Measurements from ENCODE around the gene EDEM3.

Gene EDEM3

GRCh38 chr1:184701816-184702215 lies 52.8 kb downstream of the EDEM3 start:
- Histone ChIP-seq H2BK5ac (ENCODE audit: low read depth, low read length, poor library complexity, severe bottlenecking) (no peak overlapping the region), H3K14ac (ENCODE audit: low read length in 2 of 2) (no peak overlapping the region), H4K8ac (ENCODE audit: low read length) (no peak overlapping the region), H3K4me2 (ENCODE audit: low read length, poor library complexity, severe bottlenecking) (no peak overlapping the region), H3K27ac (ENCODE audit: low read length, poor library complexity, severe bottlenecking) (no peak overlapping the region), H3K9ac (ENCODE audit: low read length) (no peak overlapping the region), H3K23ac (ENCODE audit: low read length in 2 of 2) (no peak overlapping the region), H3K4me3 (ENCODE audit: insufficient read depth in 1 of 2, low read depth in 1 of 2, low read length in 2 of 2) (no peak overlapping the region), H3K27me3 (ENCODE audit: control insufficient read depth in 1 of 2, insufficient read depth in 1 of 2, low read length in 2 of 2) (no peaks in the 10 kb centered on the region), H3K79me1 (replicated peaks; ENCODE audit: low read length, poor library complexity, severe bottlenecking) (peaks cover 5% of the 10 kb centered on the region), H3K36me3 (ENCODE audit: control insufficient read depth in 1 of 2, insufficient read depth in 2 of 2, low read depth in 1 of 2, low read length in 2 of 2) (peaks cover 3 to 88% of the 10 kb centered on the region in 2 experiments), H2BK12ac (ENCODE audit: low read length in 2 of 2) (no peak overlapping the region), H2BK120ac (ENCODE audit: low read depth, low read length) (no peak overlapping the region), H2AK5ac (ENCODE audit: low read length, severe bottlenecking) (no peak overlapping the region), H3K9me3 (ENCODE audit: control insufficient read depth, low read length) (no peaks in the 10 kb centered on the region), H4K91ac (ENCODE audit: low read length) (no peak overlapping the region), H3K4ac (ENCODE audit: low read depth in 1 of 2, low read length in 2 of 2) (no peak overlapping the region), H3K18ac (ENCODE audit: low read depth in 1 of 2, low read length in 2 of 2) (no peak overlapping the region), H2BK15ac (ENCODE audit: low read depth, poor library complexity, severe bottlenecking) (no peak overlapping the region), H3K4me1 (ENCODE audit: control insufficient read depth, insufficient read depth, low read depth, low read length) (no peaks in the 10 kb centered on the region), H2AFZ (ENCODE audit: low read depth, low read length) (no peak overlapping the region)
- DNase-seq, result no peak
- WGBS, result 100% methylated on average over 1 of the region's 1 CpG

- H3K18ac ChIP-seq (ENCODE audit: low read depth in 1 of 2, low read length in 2 of 2), result no peak overlapping the region
- H3K4me1 ChIP-seq (ENCODE audit: control insufficient read depth, insufficient read depth, low read depth, low read length), result no peaks in the 10 kb centered on the region
- H3K27me3 ChIP-seq (ENCODE audit: control insufficient read depth in 1 of 2, insufficient read depth in 1 of 2, low read length in 2 of 2), result no peaks in the 10 kb centered on the region
- H4K8ac ChIP-seq (ENCODE audit: low read length), result no peak overlapping the region
- H3K9ac ChIP-seq (ENCODE audit: low read length), result no peak overlapping the region
- no peak overlapping the region for H3K23ac ChIP-seq (ENCODE audit: low read length in 2 of 2)
- no peaks in the 10 kb centered on the region for H3K9me3 ChIP-seq (ENCODE audit: control insufficient read depth, low read length)
- H3K4me2 ChIP-seq (ENCODE audit: low read length, poor library complexity, severe bottlenecking), result no peak overlapping the region
- H2BK15ac ChIP-seq (ENCODE audit: low read depth, poor library complexity, severe bottlenecking), result no peak overlapping the region
- DNase-seq, result no peak
- peaks cover 3% of the 10 kb centered on the region for H3K79me1 ChIP-seq (replicated peaks; ENCODE audit: low read length, poor library complexity, severe bottlenecking)
- H2AK5ac ChIP-seq (ENCODE audit: low read length, severe bottlenecking), result no peak overlapping the region
- no peak overlapping the region for H2BK120ac ChIP-seq (ENCODE audit: low read depth, low read length)
- no peak overlapping the region for H3K4me3 ChIP-seq (ENCODE audit: insufficient read depth in 1 of 2, low read depth in 1 of 2, low read length in 2 of 2)
- H4K91ac ChIP-seq (ENCODE audit: low read length), result no peak overlapping the region
- H3K14ac ChIP-seq (ENCODE audit: low read length in 2 of 2), result no peak overlapping the region
- H3K27ac ChIP-seq (ENCODE audit: low read length, poor library complexity, severe bottlenecking), result no peak overlapping the region
- no peak overlapping the region for H2BK12ac ChIP-seq (ENCODE audit: low read length in 2 of 2)
- H3K4ac ChIP-seq (ENCODE audit: low read depth in 1 of 2, low read length in 2 of 2), result no peak overlapping the region
- H3K36me3 ChIP-seq (ENCODE audit: control insufficient read depth in 1 of 2, insufficient read depth in 2 of 2, low read depth in 1 of 2, low read length in 2 of 2), result peaks cover 0 to 93% of the 10 kb centered on the region in 2 experiments
- no peak overlapping the region for H2AFZ ChIP-seq (ENCODE audit: low read depth, low read length)
- WGBS, result 100% methylated on average over 1 of the region's 1 CpG
- H2BK5ac ChIP-seq (ENCODE audit: low read depth, low read length, poor library complexity, severe bottlenecking), result no peak overlapping the region
Measured at GRCh38 chr1:184698969-184699368, 55.7 kb downstream of the EDEM3 start.

GRCh38 chr1:184698016-184698415 lies 56.6 kb downstream of the EDEM3 start:
- Histone ChIP-seq H3K4me3 (ENCODE audit: insufficient read depth in 1 of 2, low read depth in 1 of 2, low read length in 2 of 2) (no peak overlapping the region), H3K9me3 (ENCODE audit: control insufficient read depth, low read length) (no peaks in the 10 kb centered on the region), H3K79me1 (replicated peaks; ENCODE audit: low read length, poor library complexity, severe bottlenecking) (no peaks in the 10 kb centered on the region), H3K18ac (ENCODE audit: low read depth in 1 of 2, low read length in 2 of 2) (no peak overlapping the region), H3K27ac (ENCODE audit: low read length, poor library complexity, severe bottlenecking) (no peak overlapping the region), H3K27me3 (ENCODE audit: control insufficient read depth in 1 of 2, insufficient read depth in 1 of 2, low read length in 2 of 2) (no peaks in the 10 kb centered on the region), H4K91ac (ENCODE audit: low read length) (no peak overlapping the region), H2BK15ac (ENCODE audit: low read depth, poor library complexity, severe bottlenecking) (no peak overlapping the region), H3K4me1 (ENCODE audit: control insufficient read depth, insufficient read depth, low read depth, low read length) (no peaks in the 10 kb centered on the region), H3K4me2 (ENCODE audit: low read length, poor library complexity, severe bottlenecking) (no peak overlapping the region), H2BK12ac (ENCODE audit: low read length in 2 of 2) (no peak overlapping the region), H3K4ac (ENCODE audit: low read depth in 1 of 2, low read length in 2 of 2) (no peak overlapping the region), H3K36me3 (ENCODE audit: control insufficient read depth in 1 of 2, insufficient read depth in 2 of 2, low read depth in 1 of 2, low read length in 2 of 2) (peaks cover 4 to 93% of the 10 kb centered on the region in 2 experiments), H3K9ac (ENCODE audit: low read length) (no peak overlapping the region), H2AFZ (ENCODE audit: low read depth, low read length) (no peak overlapping the region), H4K8ac (ENCODE audit: low read length) (no peak overlapping the region), H2BK5ac (ENCODE audit: low read depth, low read length, poor library complexity, severe bottlenecking) (no peak overlapping the region), H2BK120ac (ENCODE audit: low read depth, low read length) (no peak overlapping the region), H3K23ac (ENCODE audit: low read length in 2 of 2) (no peak overlapping the region), H3K14ac (ENCODE audit: low read length in 2 of 2) (no peak overlapping the region), H2AK5ac (ENCODE audit: low read length, severe bottlenecking) (no peak overlapping the region)
- DNase-seq, result no peak
- WGBS, result no CpG with 5 or more reads among the region's 3 CpGs

GRCh38 chr1:184696403-184696802 lies 58.3 kb downstream of the EDEM3 start:
- Histone ChIP-seq H4K91ac (ENCODE audit: low read length) (no peak overlapping the region), H3K4me2 (ENCODE audit: low read length, poor library complexity, severe bottlenecking) (no peak overlapping the region), H2AFZ (ENCODE audit: low read depth, low read length) (no peak overlapping the region), H3K9ac (ENCODE audit: low read length) (no peak overlapping the region), H2BK15ac (ENCODE audit: low read depth, poor library complexity, severe bottlenecking) (no peak overlapping the region), H3K4me3 (ENCODE audit: insufficient read depth in 1 of 2, low read depth in 1 of 2, low read length in 2 of 2) (no peak overlapping the region), H3K36me3 (ENCODE audit: control insufficient read depth in 1 of 2, insufficient read depth in 2 of 2, low read depth in 1 of 2, low read length in 2 of 2) (peaks cover 4 to 89% of the 10 kb centered on the region in 2 experiments), H3K9me3 (ENCODE audit: control insufficient read depth, low read length) (no peaks in the 10 kb centered on the region), H3K23ac (ENCODE audit: low read length in 2 of 2) (no peak overlapping the region), H3K27me3 (ENCODE audit: control insufficient read depth in 1 of 2, insufficient read depth in 1 of 2, low read length in 2 of 2) (no peaks in the 10 kb centered on the region), H3K27ac (ENCODE audit: low read length, poor library complexity, severe bottlenecking) (no peak overlapping the region), H3K4ac (ENCODE audit: low read depth in 1 of 2, low read length in 2 of 2) (no peak overlapping the region), H2AK5ac (ENCODE audit: low read length, severe bottlenecking) (no peak overlapping the region), H3K4me1 (ENCODE audit: control insufficient read depth, insufficient read depth, low read depth, low read length) (no peaks in the 10 kb centered on the region), H3K79me1 (replicated peaks; ENCODE audit: low read length, poor library complexity, severe bottlenecking) (no peaks in the 10 kb centered on the region), H3K14ac (ENCODE audit: low read length in 2 of 2) (no peak overlapping the region), H2BK5ac (ENCODE audit: low read depth, low read length, poor library complexity, severe bottlenecking) (no peak overlapping the region), H3K18ac (ENCODE audit: low read depth in 1 of 2, low read length in 2 of 2) (no peak overlapping the region), H2BK120ac (ENCODE audit: low read depth, low read length) (no peak overlapping the region), H2BK12ac (ENCODE audit: low read length in 2 of 2) (no peak overlapping the region), H4K8ac (ENCODE audit: low read length) (no peak overlapping the region)
- no peak for DNase-seq
- WGBS, result 71% methylated on average over 3 of the region's 3 CpGs

Data from mesenchymal stem cell (in vitro differentiated cells and primary cell).